T-helper 2 cell treated with Interferon-gamma antibody and Interleukin-4, amounts not matched to agents 100 ng/mL and 5 ng/mL, for 36 hours (primary cell): Measurements from ENCODE around the gene BABAM1. TPM values are rescaled to one million over a fixed set of nuclear protein-coding genes. Genes with fewer than 3 reads are reported as not detected.
"Not testable (repeated sequence)": the region's sequence is repeated elsewhere in the genome, so short reads cannot be mapped to it uniquely, and the experiment has no call there.

Experiments used
- intact Hi-C: fragments of 100-400 bp; cut with micrococcal nuclease; formaldehyde crosslinking; loops from one replicate; pipeline ENCODE4 v1.15.1; 2023
- total RNA-seq: library from RNA; stranded (reverse); gene quantifications from 2 replicates; pipeline ENCODE4 v1.2.3, GENCODE V29; 2022

BABAM1 gene
- total RNA-seq, 1 donor from 2014 or later: 118 TPM

GRCh38 chr19:17264641-17264979 lies 2.6 kb upstream of the BABAM1 start, which contains the start of gene USHBP1:
Gene USHBP1, minus strand, starts transcription at chr19:17264745. Its CDS starts 446 bp downstream, at chr19:17264299.
- intact Hi-C loops: loop anchor here (10.0 kb wide), 2 partner anchors 130 to 190 kb away; partner anchors contain the start of genes CCDC194, HAUS8 and MYO9B

DNA sequence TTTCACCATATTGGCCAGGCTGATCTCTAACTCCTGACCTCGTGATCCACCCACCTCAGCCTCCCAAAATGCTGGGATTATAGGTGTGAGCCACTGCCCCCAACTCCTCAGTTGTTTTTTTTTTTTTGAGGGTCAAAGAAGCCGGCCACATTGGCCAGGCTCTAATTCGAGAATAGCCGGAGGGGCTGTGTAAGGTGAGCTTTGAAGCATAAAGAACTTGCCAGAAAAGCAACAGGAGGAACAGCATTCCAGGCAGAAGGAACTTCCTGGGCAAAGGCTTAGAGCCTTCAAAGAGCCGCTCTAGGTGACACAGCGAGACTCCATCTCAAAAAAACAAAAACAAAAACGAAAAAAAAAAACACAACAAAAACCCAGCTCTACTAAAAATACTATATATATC lies 1.2 kb upstream of the BABAM1 start:
- intact Hi-C loops: loop anchor here (2.0 to 10.0 kb wide), 4 partner anchors 17 to 191 kb away; partner anchors contain the start of genes CCDC194, HAUS8, MYO9B and OCEL1

GRCh38 chr19:17266589-17266974 lies 661 bp upstream of the BABAM1 start:
- intact Hi-C loops: loop anchor here (2.0 to 10.0 kb wide), 4 partner anchors 16 to 192 kb away; partner anchors contain the start of genes CCDC194, HAUS8, MYO9B and OCEL1

DNA sequence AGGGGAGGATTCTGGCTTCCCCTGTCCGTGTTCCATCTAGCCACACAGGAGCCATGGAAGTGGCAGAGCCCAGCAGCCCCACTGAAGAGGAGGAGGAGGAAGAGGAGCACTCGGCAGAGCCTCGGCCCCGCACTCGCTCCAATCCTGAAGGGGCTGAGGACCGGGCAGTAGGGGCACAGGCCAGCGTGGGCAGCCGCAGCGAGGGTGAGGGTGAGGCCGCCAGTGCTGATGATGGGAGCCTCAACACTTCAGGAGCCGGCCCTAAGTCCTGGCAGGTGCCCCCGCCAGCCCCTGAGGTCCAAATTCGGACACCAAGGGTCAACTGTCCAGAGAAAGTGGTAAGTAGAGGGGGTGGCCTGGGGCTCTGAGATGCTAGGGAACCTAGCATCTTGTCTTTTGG lies 1.5 kb downstream of the BABAM1 start:
- intact Hi-C loops: loop anchor here (5.0 to 10.0 kb wide), 3 partner anchors 41 to 194 kb away; partner anchors contain the start of genes CCDC194, HAUS8, MYO9B and OCEL1

DNA sequence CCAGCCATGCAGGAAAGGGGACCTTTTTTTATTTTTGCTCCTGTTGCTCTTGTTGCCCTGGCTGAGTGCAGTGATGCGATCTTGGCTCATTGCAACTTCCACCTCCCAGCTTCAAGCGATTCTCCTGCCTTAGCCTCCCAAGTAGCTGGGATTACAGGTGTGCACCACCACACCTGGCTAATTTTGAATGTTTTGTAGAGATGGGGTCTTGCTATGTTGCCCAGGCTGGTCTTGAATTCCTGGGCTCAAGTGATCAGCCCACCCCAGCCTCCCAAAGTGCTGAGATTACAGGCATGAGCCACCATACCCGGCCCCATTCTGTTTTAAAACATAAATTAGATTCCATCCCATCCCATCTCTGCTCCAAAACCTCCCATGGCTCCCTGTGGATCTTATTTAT lies 7.6 kb downstream of the BABAM1 start:
- intact Hi-C loops: not testable (repeated sequence)

DNA sequence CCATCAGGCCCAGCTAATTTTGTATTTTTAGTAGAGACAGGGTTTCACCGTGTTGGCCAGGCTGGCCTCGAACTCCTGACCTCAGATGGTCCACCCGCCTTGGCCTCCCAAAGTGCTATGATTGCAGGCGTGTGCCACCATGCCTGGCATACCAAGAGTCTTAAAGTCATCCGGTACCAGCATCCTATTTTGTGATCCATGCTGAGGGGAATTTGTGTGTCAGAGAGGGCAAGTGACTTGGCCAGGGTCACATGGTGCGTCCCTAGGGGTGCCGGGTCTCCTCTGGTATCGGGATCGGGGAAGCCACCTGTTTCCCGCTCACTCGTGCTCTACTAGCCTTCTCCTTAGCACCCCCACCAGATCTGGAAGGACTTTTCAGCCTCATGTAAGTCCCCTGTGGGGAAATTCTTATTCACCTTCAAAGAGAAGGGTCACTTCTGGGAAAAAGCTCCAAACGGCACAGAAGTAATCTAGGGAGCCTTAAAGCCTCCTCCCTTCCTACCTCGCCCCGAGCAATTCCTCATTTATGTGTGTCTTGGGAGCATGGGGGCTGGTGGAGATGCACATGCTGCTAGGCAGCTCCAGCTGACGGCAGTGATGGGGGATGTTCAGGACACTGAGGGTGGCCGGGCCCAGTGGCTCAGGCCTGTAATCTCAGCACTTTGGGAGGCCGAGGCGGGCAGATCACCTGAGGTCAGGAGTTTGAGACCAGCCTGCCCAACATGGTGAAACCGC lies 8.4 kb downstream of the BABAM1 start:
- intact Hi-C loops: no loop called here

GRCh38 chr19:17279436-17279835 lies 12.2 kb downstream of the BABAM1 start:
- intact Hi-C loops: no loop called here

- intact Hi-C loops: loop anchor here (1.0 to 10.0 kb wide), 5 partner anchors 15 to 507 kb away; partner anchors contain the start of gene BABAM1
Measured at GRCh38 chr19:17281391-17282304, 14.4 kb downstream of the BABAM1 start, which contains the start of gene ANKLE1. Gene ANKLE1, plus strand, starts transcription at chr19:17281901. Its CDS starts 20 bp downstream, at chr19:17281921.

- intact Hi-C loops: loop anchor here (1.0 to 10.0 kb wide), 5 partner anchors 16 to 508 kb away; partner anchors contain the start of gene BABAM1
Measured at GRCh38 chr19:17282488-17283125, 15.4 kb downstream of the BABAM1 start.

- intact Hi-C loops: loop anchor here (2.0 to 10.0 kb wide), 4 partner anchors 17 to 509 kb away; partner anchors contain the start of gene BABAM1
Measured at GRCh38 chr19:17283504-17283996, 16.3 kb downstream of the BABAM1 start.

- intact Hi-C loops: loop anchor here (10.0 kb wide), 1 partner anchor 511 kb away; no protein-coding TSS in a partner anchor
Measured at GRCh38 chr19:17285415-17286135, 18.3 kb downstream of the BABAM1 start.

DNA sequence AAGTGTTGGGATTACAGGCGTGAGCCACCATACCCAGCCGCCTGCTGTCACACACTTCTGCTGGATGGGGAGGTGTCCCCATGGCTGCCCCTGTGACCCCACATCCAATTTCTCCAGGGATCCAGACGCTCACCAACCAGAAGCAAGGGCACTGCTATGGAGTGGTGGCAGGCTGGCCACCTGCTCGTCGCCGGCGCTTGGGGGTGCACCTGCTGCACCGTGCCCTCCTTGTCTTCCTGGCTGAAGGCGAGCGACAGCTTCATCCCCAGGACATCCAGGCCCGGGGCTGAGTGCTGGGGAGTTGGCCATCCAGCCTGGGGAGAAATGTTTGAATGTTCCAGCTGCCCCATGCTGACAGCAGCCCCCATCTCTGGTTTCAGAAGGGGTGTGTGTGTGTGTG lies 19.0 kb downstream of the BABAM1 start:
- intact Hi-C loops: loop anchor here (10.0 kb wide), 1 partner anchor 511 kb away; no protein-coding TSS in a partner anchor

- intact Hi-C loops: loop anchor here (10.0 kb wide), 1 partner anchor 512 kb away; no protein-coding TSS in a partner anchor
Measured at GRCh38 chr19:17286752-17287151, 19.5 kb downstream of the BABAM1 start.

DNA sequence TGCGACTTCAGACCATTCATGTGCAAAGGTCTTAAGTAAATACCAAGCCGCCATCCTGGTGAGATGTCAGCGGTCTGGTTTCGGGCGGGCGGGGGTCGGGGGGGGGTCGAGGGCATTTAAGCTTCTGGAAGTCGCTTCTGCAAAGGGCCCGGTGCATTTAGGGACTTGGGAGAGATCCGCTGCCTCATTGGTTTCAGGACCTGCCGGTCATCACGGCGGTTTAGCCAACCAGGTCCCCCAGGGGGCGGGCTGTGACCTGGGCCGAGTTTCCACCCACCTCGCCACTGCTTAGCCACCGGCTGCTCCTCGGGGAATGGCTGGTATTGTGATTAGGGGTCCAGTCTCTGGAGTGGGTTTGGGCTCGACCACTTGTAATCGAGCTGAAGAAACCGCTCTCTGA lies 22.2 kb downstream of the BABAM1 start:
- intact Hi-C loops: loop anchor here (10.0 kb wide), 1 partner anchor 515 kb away; no protein-coding TSS in a partner anchor

GRCh38 chr19:17292301-17293074 lies 25.2 kb downstream of the BABAM1 start:
- intact Hi-C loops: loop anchor here (1.0 to 5.0 kb wide), 5 partner anchors 11 to 290 kb away; partner anchors contain the start of genes ABHD8, BST2 and DDA1

DNA sequence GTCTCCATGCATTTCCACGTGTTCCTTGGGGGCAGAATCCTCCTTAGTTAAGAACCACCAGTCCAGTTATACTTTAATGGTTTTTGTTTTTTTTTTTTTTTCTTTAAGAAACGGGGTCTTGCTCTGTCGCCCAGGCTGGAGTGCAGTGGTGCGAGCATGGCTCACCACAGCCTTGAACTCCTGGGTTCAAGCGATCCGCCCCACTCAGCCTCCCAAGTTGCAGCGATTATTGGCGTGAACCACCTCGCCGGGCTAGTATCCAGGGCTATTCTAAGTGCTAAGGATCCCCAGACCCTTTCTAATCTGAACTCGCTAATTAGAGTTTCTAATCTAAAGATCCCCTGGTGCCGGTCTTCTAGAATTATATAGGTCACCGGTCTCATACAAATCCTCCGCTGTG lies 26.4 kb downstream of the BABAM1 start:
- intact Hi-C loops: loop anchor here (2.0 to 5.0 kb wide), 3 partner anchors 15 to 291 kb away; partner anchors contain the start of genes BST2 and DDA1

DNA sequence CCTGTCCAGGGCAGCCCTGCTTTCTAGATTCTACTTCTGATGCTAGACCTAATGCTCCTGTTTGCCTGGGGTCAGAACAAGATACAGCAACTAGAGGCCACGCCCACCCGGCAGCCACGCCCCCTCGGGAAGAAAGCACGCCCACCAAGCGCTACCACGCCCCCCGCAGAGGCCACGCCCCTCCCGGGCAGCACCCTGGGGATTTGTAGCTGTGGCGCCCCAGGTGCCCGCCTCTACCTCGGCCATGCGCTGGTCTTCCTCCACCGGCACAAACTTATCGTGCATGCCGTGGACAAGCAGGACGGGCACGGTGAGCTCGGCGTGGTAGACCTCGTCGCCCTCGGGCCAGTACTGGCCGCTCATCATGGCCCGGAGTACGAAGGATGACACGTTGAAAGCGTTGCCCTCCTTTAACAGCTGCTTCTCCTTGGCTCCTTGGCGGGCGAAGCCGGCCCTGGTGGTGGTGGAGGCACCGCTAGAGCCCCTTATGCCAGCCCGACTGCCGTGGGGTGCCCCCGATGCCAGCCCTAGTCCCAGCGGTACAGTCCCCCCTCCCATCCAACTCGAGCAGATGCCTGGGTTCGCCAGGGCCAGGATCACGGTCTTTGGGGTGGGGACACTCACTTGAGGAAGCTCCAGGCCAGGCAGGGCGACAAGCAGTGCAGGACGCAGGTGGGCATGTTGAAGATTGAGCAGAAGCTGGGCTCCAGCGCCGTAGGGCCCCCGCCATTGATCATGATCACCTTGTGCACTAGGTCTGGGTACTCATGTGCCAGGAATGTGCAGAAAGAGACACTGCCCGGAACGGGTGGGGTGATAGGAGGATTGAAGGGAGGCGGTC lies 27.0 kb downstream of the BABAM1 start:
- intact Hi-C loops: loop anchor here (5.0 kb wide), 1 partner anchor 113 kb away; the partner anchor contains the start of gene BST2

- intact Hi-C loops: not testable (repeated sequence)
Measured at GRCh38 chr19:17295551-17295950, 28.3 kb downstream of the BABAM1 start.
